Neural cell (in vitro differentiated cells): ENCODE measurements around the gene SLFN12.

Source experiments
- EP300 ChIP-seq: fragments of 450-650 bp; conservative IDR thresholded peaks from 2 replicates; pipeline ENCODE4 v1.6.1; 2014; ENCODE audit warnings: antibody characterized with exemption, mild to moderate bottlenecking, moderate library complexity; ENCODE audit not compliant: poor library complexity, severe bottlenecking
- EZH2 ChIP-seq: fragments of 200-600, 300-800 bp; shearing (Covaris generic), sonication (generic); IDR thresholded peaks from 2 replicates; pipeline ENCODE4 v1.6.1; 2014; ENCODE audit warnings: antibody characterized with exemption, low read length, borderline replicate concordance, mild to moderate bottlenecking; ENCODE audit not compliant: insufficient read depth, poor library complexity, severe bottlenecking
- POLR2AphosphoS5 ChIP-seq: IDR thresholded peaks from 2 replicates; pipeline ENCODE4 v1.6.1; 2012
- RAD21 ChIP-seq: fragments of 450-650 bp; conservative IDR thresholded peaks from 2 replicates; pipeline ENCODE4 v1.6.1; 2014; ENCODE audit warnings: antibody characterized with exemption, mild to moderate bottlenecking, moderate library complexity
- TF ChIP-seq, protein P1 (sequence below): fragments of 450-650 bp; IDR thresholded peaks from 2 replicates; pipeline ENCODE4 v1.5.1; 2014; ENCODE audit warnings: antibody characterized with exemption, mild to moderate bottlenecking, moderate library complexity; ENCODE audit not compliant: poor library complexity, severe bottlenecking

DNA sequence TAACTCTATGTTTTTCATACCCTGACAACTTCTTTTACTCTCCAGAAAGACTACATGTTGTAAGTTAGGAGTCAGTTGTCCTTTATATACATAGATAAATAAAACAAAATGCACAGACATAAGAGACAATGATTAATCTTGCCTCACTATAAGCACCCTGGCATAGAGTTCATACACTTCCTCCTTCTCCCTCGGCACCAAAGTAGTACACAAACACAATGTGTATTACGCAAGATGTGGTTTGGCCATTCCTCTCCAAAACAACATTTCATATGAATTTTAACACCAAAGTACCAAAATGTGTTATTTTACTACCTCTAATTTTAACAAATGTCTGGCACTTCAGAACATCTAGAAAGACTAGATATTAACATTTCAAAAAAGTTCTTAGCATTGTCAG, 41.6 kb downstream of the SLFN12 start:
- TF ChIP-seq, protein P1, sequence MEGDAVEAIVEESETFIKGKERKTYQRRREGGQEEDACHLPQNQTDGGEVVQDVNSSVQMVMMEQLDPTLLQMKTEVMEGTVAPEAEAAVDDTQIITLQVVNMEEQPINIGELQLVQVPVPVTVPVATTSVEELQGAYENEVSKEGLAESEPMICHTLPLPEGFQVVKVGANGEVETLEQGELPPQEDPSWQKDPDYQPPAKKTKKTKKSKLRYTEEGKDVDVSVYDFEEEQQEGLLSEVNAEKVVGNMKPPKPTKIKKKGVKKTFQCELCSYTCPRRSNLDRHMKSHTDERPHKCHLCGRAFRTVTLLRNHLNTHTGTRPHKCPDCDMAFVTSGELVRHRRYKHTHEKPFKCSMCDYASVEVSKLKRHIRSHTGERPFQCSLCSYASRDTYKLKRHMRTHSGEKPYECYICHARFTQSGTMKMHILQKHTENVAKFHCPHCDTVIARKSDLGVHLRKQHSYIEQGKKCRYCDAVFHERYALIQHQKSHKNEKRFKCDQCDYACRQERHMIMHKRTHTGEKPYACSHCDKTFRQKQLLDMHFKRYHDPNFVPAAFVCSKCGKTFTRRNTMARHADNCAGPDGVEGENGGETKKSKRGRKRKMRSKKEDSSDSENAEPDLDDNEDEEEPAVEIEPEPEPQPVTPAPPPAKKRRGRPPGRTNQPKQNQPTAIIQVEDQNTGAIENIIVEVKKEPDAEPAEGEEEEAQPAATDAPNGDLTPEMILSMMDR = no peak
- TF ChIP-seq EZH2 = no peak
- TF ChIP-seq EP300 = no peak
- TF ChIP-seq POLR2AphosphoS5 = no peak
- TF ChIP-seq RAD21 = no peak
